Hepatocyte (in vitro differentiated cells): ENCODE data around the gene CTCFL. TPM values are rescaled to one million over a fixed set of nuclear protein-coding genes. Genes with fewer than 3 reads are reported as not detected.

Source experiments
- DNase-seq: peaks from one replicate; pipeline ENCODE4 v3.0.0-alpha.2; 2016; ENCODE audit warnings: low spot score
- H2AFZ ChIP-seq: fragments of 200-600 bp; sonication (generic); 2 replicates; pipeline ENCODE4 v1.6.0; 2016; ENCODE audit warnings: antibody characterized with exemption, mild to moderate bottlenecking
- H3K27ac ChIP-seq: fragments of 200-600 bp; sonication (generic); 2 replicates; pipeline ENCODE4 v1.5.1; 2016; ENCODE audit warnings: mild to moderate bottlenecking
- H3K27me3 ChIP-seq: fragments of 200-600 bp; sonication (generic); 2 replicates; pipeline ENCODE4 v1.6.1; 2016
- H3K36me3 ChIP-seq: fragments of 200-600 bp; sonication (generic); replicated peaks from 2 replicates; pipeline ENCODE4 v1.5.1; 2016; ENCODE audit warnings: low read depth; ENCODE audit not compliant: insufficient read depth
- H3K4me1 ChIP-seq: fragments of 200-600 bp; sonication (generic); 2 replicates; pipeline ENCODE4 v1.5.1; 2016; ENCODE audit warnings: mild to moderate bottlenecking, moderate library complexity; ENCODE audit not compliant: insufficient read depth
- H3K4me2 ChIP-seq: fragments of 200-600 bp; sonication (generic); 2 replicates; pipeline ENCODE4 v1.6.0; 2016
- H3K4me3 ChIP-seq: fragments of 200-600 bp; sonication (generic); 2 replicates; pipeline ENCODE4 v1.5.1; 2016; ENCODE audit warnings: mild to moderate bottlenecking
- H3K79me2 ChIP-seq: fragments of 200-600 bp; sonication (generic); 2 replicates; pipeline ENCODE4 v1.6.0; 2017; ENCODE audit warnings: mild to moderate bottlenecking
- H3K9me2 ChIP-seq: fragments of 200-600 bp; sonication (generic); replicated peaks from 2 replicates; pipeline ENCODE4 v1.6.0; 2017; ENCODE audit warnings: mild to moderate bottlenecking; ENCODE audit not compliant: insufficient read depth
- H3K9me3 ChIP-seq: fragments of 200-600 bp; sonication (generic); 2 replicates; pipeline ENCODE4 v1.5.1; 2016; ENCODE audit warnings: low read depth, mild to moderate bottlenecking
- H4K20me1 ChIP-seq: fragments of 200-600 bp; sonication (generic); 2 replicates; pipeline ENCODE4 v1.6.0; 2016; ENCODE audit warnings: mild to moderate bottlenecking; ENCODE audit not compliant: insufficient read depth, poor library complexity, severe bottlenecking
- CTCF ChIP-seq: fragments of 200-600 bp; sonication (generic); IDR thresholded peaks from 2 replicates; pipeline ENCODE4 v1.5.1; 2016; ENCODE audit warnings: antibody characterized with exemption, mild to moderate bottlenecking; ENCODE audit not compliant: poor library complexity
- EZH2 ChIP-seq: fragments of 200-600 bp; sonication (generic); IDR thresholded peaks from 2 replicates; pipeline ENCODE4 v1.6.1; 2016; ENCODE audit warnings: antibody characterized with exemption, mild to moderate bottlenecking, borderline replicate concordance
- EZH2phosphoT487 ChIP-seq: fragments of 200-600 bp; sonication (generic); IDR thresholded peaks from one replicate; pipeline ENCODE4 v1.6.1; 2018; ENCODE audit warnings: antibody characterized with exemption, mild to moderate bottlenecking, low read depth, moderate library complexity; ENCODE audit not compliant: unreplicated experiment, severe bottlenecking
- WGBS: methylation state at CpG from one replicate; pipeline ENCODE4 v1.1.6; 2016; ENCODE audit warnings: low lambda C conversion rate; ENCODE audit errors: missing lambda C conversion rate; 5-methylcytosine and 5-hydroxymethylcytosine counted together
- polyA plus RNA-seq: library from polyadenylated mRNA; unstranded; fragments of >200 nt; fragmentation: Nextera tagmentation; extraction: Ambion mirVana; gene quantifications from 2 replicates; pipeline ENCODE4 v1.2.1, GENCODE V29; 2016
- total RNA-seq: library from RNA; depleted of rRNA; stranded (reverse); fragments of >200 nt; gene quantifications from 2 replicates; pipeline ENCODE4 v1.2.3, GENCODE V29; 2014

The CTCFL gene
- total and polyA plus RNA-seq, 2 experiments from 2014 or later: not detected

GRCh38 chr20:57528148-57528547 lies 3.2 kb upstream of the CTCFL start:
- no peak for DNase-seq
- Histone ChIP-seq H3K9me2 (no peaks in the 10 kb centered on the region), H3K4me2 (no peak overlapping the region), H3K4me3 (no peak overlapping the region), H3K9me3 (no peaks in the 10 kb centered on the region), H3K27ac (no peak overlapping the region), H3K4me1 (peaks cover 6% of the 10 kb centered on the region), H4K20me1 (no peaks in the 10 kb centered on the region), H2AFZ (no peak overlapping the region), H3K27me3 (no peaks in the 10 kb centered on the region), H3K36me3 (no peaks in the 10 kb centered on the region), H3K79me2 (no peaks in the 10 kb centered on the region)
- TF ChIP-seq EZH2 (no peak), CTCF (no peak), EZH2phosphoT487 (no peak)
- WGBS: 90% methylated on average over 4 of the region's 4 CpGs

GRCh38 chr20:57527728-57528127 lies 2.8 kb upstream of the CTCFL start:
- H3K79me2 ChIP-seq: no peaks in the 10 kb centered on the region
- no peaks in the 10 kb centered on the region for H3K27me3 ChIP-seq
- TF ChIP-seq EZH2phosphoT487: no peak
- H4K20me1 ChIP-seq: no peaks in the 10 kb centered on the region
- H3K27ac ChIP-seq: no peak overlapping the region
- no peak for DNase-seq
- no peak overlapping the region for H3K4me2 ChIP-seq
- no peaks in the 10 kb centered on the region for H3K9me2 ChIP-seq
- no peaks in the 10 kb centered on the region for H3K36me3 ChIP-seq
- H3K4me3 ChIP-seq: no peak overlapping the region
- no peak overlapping the region for H2AFZ ChIP-seq
- H3K9me3 ChIP-seq: no peaks in the 10 kb centered on the region
- H3K4me1 ChIP-seq: peaks cover 6% of the 10 kb centered on the region
- WGBS: 81% methylated on average over 6 of the region's 6 CpGs

GRCh38 chr20:57526885-57527460 lies 2.0 kb upstream of the CTCFL start:
- Histone ChIP-seq H4K20me1 (no peaks in the 10 kb centered on the region), H3K9me3 (no peaks in the 10 kb centered on the region), H3K79me2 (no peaks in the 10 kb centered on the region), H2AFZ (no peak overlapping the region), H3K4me1 (peaks cover 6% of the 10 kb centered on the region), H3K9me2 (no peaks in the 10 kb centered on the region), H3K4me2 (no peak overlapping the region), H3K4me3 (no peak overlapping the region), H3K27me3 (no peaks in the 10 kb centered on the region), H3K27ac (no peak overlapping the region), H3K36me3 (no peaks in the 10 kb centered on the region)
- WGBS: 89% methylated on average over 15 of the region's 19 CpGs
- TF ChIP-seq CTCF (no peak), EZH2 (no peak), EZH2phosphoT487 (no peak)
- no peak for DNase-seq

- no peak for DNase-seq
- Histone ChIP-seq H3K27ac (no peak overlapping the region), H4K20me1 (no peaks in the 10 kb centered on the region), H3K9me3 (no peaks in the 10 kb centered on the region), H3K9me2 (no peaks in the 10 kb centered on the region), H3K27me3 (no peaks in the 10 kb centered on the region), H3K4me2 (no peak overlapping the region), H3K79me2 (no peaks in the 10 kb centered on the region), H3K4me1 (peaks cover 6% of the 10 kb centered on the region), H3K36me3 (no peaks in the 10 kb centered on the region), H3K4me3 (no peak overlapping the region), H2AFZ (no peak overlapping the region)
- no peak for TF ChIP-seq EZH2phosphoT487
- WGBS: no CpG with 5 or more reads among the region's 17 CpGs
These were observed 1.3 kb upstream of the CTCFL start for GRCh38 chr20:57526087-57526884.
